NT2/D1 (cell line): ENCODE results near the gene ANGPTL5.

Experiments used
- YY1 ChIP-seq: IDR thresholded peaks from 2 replicates; pipeline ENCODE4 v1.6.1; 2011; ENCODE audit not compliant: insufficient read length, insufficient read depth
- ZNF274 ChIP-seq: IDR thresholded peaks from 2 replicates; pipeline ENCODE4 v1.6.1; 2011; ENCODE audit warnings: mild to moderate bottlenecking, low read depth, low read length

GRCh38 chr11:101955701-101956100 lies 39.4 kb upstream of the ANGPTL5 start:
- TF ChIP-seq YY1 (no peak), ZNF274 (no peak)
